NCI-H1694 treated with DMSO at 0.1 percent for 48 hours (cell line): ENCODE results near the gene NME4.

ENCODE experiments used
- DNase-seq: peaks from one replicate; lab custom pipeline; 2025; lab: John Stamatoyannopoulos, UW

Gene NME4

DNA sequence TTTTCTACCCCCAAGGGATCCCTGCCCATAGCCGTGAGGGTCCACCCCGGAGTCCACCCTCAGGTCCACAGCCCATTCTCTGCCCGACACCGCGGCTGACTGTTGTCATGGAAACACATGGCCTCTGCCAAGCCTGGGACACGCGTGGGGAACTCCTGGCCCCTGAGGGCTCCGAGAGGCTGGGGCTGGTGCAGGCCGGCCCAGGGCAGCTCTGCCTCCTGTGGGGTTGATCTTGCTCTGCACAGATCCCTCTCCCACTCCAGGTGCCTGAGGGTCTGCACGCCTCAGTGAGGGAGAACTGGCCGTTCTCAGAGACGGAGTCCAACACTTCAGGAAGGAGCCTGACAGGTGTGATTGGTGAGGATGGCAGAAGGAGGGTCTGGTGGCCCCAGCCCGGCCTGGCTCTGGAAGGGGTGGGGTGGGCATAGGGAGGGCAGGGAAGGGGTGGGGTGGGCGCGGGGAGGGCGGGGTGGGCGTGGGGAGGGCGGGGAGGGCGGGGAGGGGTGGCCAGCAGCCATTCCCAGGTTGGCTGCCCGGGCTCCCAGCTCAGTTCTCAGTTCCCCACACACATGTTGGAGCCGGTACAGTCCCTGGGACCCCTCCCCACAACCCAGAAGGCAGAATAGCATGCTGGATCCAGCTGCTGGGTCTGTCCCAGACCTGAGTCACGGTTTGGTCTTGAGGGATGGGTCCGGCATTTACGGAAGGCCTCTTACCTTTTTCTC is 33.1 kb upstream of the NME4 start:
- DNase-seq, result no peak

DNA sequence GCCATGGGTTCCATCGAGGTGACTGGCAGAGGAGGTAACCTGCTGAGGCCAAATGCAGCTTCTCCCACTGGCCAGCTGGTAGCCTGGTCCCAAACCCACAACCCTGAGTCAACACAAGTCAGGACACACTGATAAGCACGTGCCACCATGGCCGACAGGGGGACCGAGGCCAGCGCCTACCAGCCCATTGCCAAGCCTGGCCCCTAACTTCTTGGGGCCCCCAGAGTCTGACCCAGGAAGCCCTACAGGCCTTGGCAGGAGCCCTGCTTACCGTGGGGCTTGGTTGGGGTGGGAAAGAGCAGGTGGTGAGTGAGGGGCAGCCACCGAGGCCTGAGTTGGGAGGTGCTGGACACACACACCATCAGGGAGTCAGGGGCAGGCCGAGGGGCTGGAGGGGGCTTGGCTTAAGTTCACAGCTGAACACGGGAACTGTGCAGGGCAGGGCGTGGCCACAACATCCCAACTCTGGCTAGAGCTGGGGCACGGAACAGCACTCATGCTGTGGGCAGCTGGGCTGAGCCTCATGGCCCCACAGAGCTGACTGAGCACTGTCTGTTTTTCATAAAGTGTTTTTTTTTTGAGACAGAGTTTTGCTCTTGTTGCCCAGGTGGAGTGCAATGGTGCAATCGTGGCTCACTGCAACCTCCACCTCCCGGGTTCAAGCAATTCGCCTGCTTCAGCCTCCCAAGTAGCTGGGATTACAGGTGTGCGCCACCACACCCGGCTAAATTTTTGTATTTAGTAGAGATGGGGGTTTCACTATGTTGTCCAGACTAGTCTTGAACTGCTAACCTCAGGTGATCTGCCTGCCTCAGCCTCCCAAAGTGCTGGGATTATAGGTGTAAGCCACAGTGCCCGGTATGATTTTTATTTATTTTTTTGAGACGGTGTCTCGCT is 32.2 kb upstream of the NME4 start:
- no peak for DNase-seq

DNA sequence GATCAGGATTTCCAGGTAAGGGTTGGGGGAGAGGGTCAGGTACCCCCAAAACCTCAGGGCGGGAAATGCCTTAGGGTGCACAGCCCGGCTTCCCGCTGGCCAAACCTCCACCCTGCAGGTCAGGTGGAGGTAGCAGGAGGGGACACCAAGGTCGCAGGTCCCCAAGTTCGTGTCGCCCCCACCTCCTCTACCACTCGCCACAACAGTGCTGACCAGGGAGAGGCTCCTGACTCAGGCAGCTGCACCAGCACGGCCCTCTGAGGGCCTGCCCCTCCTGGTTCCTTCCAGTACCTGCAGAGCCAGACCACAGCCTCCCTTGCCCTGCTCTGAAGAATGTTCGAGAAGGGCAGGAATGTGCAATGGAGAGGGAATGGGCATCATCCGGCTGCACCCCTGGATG is 30.5 kb upstream of the NME4 start:
- no peak for DNase-seq

DNA sequence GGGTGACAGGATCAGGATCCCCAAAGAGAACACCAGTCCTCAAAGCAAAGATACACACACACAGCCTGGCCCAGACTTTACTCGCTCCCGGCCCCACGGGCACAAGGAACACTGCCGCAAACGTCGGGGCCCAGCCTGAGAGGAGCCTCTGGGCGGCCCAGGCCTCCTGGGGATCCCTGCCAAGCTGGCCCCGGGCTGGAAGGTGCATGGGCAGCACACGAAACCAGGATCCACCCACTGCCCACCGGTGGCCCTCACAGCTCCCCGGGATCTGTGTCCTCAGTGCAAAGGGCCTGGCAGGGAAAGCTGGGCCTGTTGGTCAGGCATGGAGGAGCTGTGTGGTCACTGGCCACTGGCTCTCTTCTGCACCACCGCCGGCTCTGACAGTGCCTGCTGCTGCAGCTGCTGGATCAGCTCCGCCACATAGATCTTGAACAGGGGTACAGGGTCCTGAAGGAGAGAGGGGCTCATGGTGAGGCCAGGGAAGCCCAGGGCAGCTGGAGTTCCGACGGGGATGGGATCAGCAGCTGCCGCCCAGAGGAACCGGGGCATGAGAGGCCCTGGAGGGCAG is 29.6 kb upstream of the NME4 start:
- DNase-seq, result no peak

DNA sequence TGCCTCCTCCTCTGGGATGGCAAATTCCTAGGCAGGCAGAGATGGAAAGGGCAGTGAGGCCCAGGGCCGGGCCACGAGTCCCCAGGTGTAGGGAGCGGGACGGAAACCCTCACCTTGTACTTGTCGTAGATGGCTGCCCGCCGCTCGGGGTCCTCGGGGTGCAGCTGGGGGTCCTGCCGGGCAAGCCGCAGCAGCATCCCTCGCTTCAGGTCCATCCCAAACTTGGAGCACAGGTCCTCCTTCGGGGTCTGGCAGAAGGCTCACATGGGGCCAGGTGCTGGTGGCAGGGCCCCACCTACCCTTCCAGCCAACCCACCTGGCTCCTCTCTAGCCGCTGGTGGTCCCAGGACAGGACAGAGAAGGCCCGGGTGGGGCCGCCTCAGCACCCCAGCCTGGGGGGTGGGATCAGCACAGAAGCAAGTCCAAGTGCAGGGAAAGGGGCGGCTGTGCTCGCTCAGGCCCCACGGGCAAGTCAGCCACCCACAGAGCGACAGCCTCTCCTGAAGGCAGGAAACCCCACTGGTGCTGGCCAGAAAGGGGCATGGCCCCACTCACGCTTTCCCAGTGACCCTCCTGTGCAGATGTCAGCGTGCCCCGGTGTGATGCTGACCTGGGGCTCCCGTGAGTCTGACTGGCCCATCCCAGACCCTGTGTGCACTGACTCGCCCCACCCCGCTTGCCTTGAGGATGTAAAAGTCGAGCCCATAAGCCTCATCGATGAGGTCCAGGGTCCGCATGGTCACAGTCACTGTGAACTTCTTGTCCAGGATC is 28.4 kb upstream of the NME4 start:
- DNase-seq, result no peak

DNA sequence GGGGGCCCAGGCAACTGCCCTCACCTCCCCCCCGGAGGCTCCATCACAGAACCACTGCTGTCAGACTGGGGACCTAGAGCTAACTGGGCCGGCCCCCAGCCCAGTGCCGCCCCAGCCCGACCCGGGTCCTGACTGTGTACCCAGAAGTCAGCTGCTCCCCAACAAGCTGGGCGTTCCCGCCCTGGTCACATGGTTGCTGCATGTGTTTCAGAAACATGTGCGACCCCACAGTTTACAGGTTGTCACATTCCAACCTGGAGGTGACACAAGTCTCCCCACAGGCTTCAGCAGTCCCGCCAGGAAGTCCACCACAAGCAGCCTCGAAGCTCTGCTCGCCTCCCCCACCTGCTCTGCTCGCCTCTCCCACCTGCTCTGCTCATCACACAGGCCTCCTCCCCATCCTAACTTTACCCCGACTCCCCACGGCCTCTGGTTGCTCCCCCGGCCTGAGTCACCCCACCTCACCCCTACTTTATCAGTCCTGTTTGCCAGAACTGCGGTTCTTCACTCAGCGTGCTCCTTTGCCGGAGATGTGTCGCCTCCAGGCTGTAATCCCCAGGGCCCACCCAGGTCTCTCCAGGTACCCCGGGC is 27.6 kb upstream of the NME4 start:
- DNase-seq, result no peak

DNA sequence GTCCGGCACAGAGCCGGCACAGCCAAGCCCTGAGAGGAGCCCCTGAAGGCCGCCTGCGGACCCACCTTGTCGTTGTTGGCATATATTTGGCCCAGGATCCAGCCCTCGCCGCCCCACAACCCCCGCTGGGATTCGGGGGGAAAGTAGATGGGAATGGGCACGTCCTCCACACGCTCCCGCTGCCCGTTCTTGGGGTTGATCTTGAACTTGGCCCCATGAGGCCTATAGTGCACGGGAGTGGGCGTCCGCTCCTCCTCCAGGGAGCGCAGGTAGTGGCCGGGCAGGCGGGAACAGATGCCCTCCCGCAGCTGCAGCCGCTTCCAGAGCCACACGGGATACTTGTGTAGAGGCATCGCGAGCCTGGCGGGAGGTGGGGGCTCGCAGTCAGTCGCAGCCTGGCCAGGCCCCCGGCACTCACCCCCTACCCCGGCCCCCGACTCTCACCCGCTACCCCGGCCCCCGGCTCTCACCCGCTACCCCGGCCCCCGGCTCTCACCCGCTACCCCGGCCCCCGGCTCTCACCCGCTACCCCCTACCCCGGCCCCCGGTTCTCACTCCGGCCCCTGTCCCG is 27.0 kb upstream of the NME4 start:
- no peak for DNase-seq

DNA sequence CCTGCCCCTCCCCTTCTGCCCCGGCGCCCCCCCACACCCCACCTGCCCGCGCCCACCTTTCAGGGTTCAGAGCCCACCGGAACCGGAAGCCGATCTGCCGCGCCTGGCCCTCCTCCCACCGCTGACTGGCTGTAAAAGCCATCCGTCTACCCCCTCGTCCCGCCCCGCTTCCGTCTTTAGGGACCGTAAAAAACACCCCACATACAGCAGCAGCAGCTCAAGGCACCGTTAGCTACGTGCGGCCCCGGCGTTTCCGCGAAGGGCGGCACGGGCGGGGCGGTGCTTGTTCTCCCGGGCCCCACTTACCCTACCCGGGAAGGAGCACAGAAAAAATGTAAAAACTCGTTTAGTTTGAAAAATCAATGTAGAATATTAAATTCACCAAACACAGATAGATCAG is 26.6 kb upstream of the NME4 start, which contains the start of gene MRPL28:
TSS of gene MRPL28 (minus strand) at position 96 of the 400 bp plus-strand sequence. CDS start 320 bp downstream, outside the sequence.
- DNase-seq, result peak; percentile 86

DNA sequence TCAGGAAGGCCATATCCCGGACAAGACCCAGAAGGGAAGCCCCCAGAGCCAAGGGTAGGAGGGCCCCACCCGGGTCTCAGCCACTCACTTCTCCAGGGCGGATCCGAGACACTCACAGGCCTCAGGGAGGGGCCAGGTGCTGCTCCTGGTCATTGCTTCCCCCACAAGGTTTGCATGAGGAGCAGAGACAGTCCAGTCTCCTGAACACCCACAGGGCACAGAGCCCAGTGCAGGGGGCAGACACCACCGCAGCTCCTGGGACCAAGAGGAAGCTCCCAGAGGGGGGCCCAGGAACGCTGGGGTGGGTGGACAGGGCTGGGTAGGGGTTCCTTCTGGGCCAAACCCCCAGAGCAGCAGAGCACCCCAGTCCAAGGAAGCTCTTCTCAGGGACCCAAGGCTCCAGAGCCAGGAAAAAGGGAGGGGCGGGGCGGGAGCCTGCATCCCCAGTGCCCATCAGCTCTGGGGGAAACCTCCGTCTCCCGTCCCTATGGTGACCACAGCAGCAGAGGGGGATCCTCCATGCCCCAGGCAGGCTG is 26.0 kb upstream of the NME4 start:
- no peak for DNase-seq

DNA sequence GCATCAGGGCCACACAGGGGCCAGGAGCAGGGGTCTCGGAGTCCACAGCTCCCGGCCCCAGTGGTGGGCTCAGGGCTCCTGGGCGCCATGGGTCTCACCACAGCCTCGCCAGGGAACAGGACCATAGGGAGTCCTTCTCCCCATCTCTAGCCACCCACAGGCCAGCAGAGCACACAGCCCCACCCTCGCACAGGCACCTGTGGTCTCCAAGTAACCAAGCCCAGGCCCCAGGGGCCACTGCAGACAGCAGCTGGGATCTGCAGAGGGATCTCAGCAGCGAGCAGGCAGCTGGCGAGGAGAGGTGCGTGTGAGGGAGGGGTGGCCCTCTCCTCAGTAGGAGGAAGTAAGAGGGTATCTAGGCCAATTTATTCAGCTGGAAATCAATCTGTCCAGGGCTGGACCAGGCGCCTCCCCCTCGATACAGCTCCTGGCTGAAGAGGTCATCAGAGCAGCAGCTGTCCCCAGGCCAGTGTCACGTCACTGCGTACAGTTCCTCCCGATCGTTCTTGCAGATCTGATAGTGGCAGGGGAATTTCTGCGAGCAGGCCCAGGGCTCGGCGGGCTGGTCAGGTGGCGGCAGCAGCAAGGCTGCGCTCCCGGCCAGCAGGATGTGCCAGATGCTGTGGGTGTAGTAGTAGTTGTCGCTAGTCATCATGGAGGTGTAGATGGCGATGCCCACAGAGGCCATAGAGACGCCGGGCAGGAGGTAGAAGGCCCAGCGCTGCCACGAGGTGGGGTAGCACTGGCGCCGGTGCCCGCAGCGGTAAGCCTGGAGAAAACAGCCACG is 25.3 kb upstream of the NME4 start:
- DNase-seq, result no peak

DNA sequence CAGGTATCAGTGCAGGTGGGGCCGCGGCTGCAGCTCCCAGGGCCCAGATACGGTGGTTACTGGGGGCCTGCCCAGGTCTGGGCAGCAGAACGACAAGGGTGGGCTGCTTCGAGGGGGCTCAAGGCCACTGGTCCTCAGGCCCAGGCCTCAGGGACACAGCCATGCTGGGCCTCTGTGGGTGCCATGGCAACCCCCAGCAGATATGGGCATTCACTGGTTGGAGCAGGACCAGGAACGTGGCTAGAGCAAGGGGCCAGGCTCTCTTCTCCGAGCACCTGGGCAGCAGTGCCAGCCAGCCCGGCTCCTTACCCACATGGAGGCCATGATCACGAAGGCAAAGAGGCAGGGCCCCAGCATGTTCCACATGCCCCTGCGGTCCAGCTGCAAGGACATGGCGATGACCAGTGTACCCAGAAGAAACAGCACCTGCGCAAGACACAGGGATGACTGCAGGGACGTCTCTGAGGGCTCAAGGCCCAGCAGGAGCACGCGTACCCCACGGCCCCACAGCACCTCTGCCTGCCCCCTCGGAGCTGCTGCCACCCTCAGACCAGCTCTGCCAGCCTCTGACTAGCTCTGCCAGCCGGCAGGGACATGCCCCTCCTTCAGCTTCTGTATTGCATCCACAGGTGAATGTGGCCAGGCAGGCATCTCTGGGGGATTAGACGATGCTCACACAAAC is 24.6 kb upstream of the NME4 start:
- DNase-seq, result no peak

DNA sequence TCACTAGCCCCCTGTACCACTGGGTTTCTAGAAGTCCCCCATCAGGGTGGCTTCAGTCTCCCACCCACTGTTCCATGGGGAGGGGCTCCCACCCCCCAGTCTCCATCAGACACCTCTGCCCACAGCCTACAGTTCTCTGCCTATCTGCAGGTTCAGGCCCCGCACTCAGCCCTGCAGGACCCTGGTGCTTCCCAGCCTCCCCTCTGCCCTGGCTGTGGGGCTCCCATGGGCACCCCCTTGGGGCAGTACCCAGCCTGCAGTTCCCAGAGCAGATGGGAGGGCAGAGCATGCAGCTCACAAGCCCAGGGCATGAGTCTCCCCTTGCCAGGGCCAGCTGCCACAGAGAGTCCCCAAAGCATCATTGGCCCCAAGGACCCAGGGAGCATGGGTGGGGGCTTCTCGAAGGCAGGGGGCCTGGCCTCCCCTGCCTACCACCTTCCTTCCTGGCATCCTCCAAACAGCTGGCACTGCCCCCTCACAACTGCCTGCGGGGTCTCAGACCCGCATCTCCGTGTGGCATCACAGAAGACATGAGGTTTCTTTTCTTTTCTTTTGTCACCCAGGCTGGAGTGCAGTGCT is 23.9 kb upstream of the NME4 start:
- no peak for DNase-seq

DNA sequence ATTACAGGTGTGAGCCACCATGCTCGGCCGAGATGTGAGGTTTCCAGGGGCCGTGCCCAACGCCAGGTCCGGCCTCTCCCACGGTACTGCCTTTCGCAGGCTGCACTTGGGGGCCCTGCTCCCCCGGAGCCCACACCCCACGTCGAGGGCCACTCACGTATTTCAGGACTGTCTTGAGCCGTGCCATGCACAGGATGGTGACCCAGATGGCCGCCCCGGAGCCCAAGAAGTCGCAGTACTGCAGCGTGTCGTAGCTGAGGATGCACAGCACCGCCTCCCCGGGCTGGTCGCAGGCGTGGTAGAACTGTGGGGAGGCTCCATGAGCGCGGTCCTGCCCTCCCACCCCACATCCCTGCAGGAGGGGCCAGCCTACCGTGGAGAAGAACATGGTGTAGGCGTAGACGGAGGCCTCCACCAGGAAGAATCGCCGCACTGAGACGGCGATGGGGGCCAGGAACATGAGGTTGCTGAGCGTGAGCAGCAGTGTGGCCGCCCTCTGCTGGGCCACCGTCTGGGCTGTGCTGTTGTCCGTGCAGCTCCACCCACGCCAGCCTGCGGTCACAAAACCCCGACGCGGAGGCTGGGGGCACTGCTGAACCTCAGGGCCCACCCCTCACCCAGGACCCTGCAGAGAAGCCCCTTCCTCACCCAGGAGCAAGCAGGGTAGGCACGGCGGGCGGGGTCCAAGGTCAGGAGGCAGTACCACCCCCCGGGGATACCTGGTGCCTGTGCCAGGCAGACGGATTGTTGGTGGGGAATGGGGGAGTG is 23.0 kb upstream of the NME4 start:
- DNase-seq, result no peak

DNA sequence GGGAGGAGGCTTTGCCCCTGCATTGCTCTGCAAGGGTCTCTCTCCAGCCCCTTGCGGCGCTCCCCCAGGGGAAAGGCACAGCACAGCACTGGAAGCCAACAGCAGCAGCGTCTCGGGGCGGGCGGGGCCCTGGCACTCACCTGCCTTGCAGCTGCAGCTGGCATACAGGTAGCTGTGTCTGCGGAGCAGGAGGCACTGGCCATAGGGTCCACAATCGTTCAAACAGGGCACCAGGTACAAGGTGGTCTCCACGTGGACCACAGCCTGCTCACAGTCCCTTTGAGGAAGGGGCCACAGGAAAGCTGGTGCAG is 22.4 kb upstream of the NME4 start:
- no peak for DNase-seq

DNA sequence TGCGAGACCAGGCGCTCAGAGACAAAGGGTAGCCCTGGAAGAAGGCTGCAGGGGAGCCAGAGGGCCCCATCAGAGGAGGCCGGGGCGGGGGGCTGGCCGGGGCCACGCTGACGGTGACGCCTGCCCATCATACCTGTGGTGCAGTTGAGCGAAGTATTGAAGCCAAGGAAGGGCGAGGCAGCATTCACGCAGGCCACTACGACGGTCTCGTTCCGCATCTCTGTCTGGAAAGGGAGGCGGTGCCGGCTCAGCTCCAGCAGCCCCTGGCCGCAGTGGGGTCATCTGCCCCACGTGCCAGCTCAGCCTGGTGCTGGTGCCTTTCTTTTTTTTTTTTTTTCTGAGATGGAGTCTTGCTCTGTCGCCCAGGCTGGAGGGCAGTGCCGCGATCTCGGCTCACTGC is 21.8 kb upstream of the NME4 start:
- DNase-seq, result no peak

DNA sequence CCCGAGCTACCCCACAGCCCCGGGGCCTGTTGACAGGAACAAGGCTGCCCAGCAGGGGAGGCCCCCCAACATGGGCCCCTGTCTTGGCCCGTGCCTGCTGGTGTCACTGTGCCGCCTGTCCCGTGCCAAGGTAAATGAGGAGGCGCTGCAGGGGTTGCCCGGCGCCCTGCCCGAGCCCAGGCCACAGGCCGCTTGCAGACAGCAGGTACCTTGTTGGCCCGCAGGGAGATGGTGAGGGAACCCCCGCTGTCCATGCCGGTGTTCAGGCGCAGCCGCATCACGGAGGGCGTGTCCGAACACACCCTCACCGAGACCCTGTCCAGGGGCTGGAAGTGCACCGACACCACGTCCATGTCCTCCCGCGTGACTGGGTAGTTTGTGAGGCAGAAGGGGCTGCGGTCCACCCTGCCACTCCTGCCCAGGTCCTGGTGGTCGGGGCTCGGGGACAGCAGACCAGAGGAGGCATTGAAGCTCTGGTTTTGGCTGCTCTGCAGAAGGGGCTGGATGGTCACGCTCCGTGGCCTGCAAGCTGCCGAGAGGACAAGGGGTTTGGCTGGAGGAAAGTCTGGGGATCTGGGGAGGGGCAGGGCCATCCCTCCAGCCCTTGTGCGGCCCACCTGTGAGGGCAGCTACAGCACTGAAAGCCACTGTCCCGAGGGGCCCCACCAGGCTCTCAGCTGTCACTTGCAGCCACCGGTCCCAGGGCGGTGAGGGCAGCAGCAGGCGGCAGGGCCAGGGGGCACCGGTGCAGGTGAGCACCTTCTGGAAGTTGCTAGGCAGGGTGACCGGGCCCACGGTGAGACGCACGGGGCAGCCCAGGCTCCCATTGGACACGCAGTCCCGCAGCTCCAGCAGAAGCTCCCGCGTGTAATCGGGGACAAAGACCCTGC is 20.8 kb upstream of the NME4 start:
- no peak for DNase-seq

DNA sequence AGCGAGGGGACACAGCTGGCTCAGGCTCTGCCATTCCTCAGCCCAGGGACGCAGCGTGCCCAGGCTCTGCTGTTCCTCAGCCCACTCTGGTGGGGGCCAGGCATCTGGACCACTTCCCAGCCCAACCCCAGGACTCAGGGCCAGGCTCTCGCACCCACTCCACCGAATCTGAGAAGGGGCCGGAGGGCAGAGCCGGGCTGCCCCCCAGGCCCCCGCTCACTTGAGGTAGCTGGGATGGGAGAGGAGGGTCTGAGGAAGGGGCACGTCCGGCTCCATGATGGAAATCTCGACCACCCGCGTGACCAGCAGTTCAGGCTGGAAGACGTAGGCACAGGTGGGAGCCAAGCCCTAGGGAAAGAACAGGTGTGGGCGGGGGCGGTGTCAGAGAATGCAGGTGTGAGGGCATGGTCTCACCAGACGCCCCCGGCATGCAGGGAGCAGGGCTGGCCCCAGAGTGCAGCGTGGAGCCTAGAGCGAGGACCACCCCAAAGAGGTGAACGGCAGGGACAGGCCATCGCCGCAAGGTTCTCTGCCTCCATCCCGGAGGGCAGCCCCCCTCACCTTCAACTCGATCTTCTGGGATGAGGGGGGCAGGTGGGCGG is 20.1 kb upstream of the NME4 start:
- no peak for DNase-seq
